Activated T-cell treated with anti-CD3 and anti-CD28 coated beads for 24 hours (primary cell): Measurements from ENCODE around the gene ZNF785.
"Not testable (repeated sequence)": the region's sequence is repeated elsewhere in the genome, so short reads cannot be mapped to it uniquely, and the experiment has no call there.

Experiments
- DNase-seq: peaks from one replicate; pipeline ENCODE4 v3.0.0-alpha.2; 2020; ENCODE audit warnings: low read depth

Gene ZNF785

GRCh38 chr16:30602616-30603277, 17.2 kb upstream of the ZNF785 start:
- no peak for DNase-seq

GRCh38 chr16:30601966-30602365, 16.5 kb upstream of the ZNF785 start:
- no peak for DNase-seq

- no peak for DNase-seq
These were observed 15.4 kb upstream of the ZNF785 start for GRCh38 chr16:30600929-30601328.

GRCh38 chr16:30600215-30600614, 14.7 kb upstream of the ZNF785 start:
- no peak for DNase-seq

DNA sequence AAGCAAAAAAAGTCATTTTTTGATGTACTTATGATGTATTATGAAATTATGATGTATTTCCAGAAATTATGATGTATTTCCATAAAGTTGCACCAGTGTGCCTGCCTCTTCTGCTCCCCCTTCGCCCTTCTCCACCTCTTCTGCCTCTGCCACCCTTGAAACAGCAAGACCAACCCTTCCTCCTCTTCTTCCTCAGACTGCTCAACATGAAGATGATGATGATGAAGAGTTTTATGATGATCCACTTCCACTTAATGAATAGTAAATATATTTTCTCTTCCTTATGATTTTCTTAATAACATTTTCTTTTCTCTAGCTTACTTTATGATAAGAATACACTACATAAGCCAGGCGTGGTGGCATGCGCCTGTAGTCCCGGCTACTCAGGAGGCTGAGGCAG, 7.4 kb upstream of the ZNF785 start:
- no peak for DNase-seq

DNA sequence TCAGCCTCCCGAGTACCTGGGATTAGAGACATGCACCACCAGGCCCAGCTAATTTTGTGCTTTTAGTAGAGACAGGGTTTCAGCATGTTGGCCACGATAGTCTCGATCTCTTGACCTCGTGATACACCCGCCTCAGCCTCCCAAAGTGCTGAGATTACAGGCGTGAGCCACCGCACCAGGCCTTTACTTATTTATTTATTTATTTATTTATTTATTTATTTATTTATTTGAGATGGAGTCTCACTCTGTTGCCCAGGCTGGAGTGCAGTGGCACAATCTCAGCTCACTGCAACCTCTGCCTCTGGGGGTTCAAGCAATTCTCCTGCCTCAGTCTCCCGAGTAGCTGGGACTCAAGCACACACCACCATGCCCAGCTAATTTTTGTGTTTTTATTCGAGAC, 5.4 kb upstream of the ZNF785 start:
- not testable (repeated sequence) for DNase-seq

- DNase-seq: not testable (repeated sequence)
These were observed 4.1 kb upstream of the ZNF785 start for GRCh38 chr16:30589582-30589981.

- DNase-seq: no peak
These were observed 3.2 kb upstream of the ZNF785 start for GRCh38 chr16:30588651-30589050.

DNA sequence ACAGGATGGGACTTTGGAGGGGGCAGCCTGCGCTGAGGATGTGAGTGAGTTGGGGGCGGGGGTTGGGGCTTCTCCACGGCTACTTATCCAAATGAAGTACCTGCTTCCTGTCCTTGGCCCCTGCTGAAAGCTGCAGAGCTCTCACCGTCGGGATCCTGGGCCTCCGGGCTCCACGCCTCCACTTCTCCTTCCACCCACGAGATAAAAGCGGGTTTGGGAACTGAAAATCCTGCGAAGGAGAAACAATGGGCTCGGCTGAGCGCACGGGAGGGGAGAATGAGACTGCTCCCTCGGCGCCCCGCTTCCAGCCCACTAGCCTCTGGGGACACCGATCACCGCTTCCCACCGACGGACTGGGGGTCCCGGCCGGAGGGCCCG, 486 bp downstream of the ZNF785 start:
- no peak for DNase-seq

DNA sequence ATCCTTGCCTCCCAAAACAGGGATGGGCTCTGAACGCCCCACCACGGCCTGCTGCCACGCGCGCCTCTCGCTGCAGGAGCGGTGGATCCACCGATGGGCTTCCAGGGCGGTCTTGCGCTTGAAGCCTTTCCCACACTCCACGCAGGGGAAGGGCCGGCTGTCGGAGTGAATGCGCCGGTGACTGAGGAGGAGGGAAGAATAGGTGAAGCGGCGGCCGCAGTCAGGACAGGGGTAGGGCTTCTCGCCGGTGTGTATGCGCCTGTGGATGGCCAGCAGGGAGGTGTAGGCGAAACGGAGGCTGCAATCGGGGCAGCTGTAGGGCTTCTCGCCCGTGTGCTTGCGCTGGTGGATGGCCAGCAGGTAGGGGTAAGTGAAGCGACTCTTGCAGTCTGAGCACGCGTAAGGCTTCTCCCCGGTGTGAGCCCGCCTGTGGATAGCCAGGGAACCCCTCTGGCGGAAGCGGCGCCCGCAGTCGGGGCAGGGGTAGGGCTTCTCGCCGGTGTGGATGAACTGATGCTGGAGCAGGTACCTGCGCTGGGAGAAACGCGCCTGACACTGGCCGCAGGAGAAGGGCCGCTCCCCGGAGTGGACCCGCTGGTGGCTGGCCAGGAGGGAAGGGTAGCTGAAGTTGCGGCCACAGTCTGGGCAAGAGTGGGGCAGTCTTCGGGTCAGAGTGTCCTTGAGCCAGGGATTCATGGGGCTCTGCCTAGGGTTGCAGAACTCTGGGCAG, 2.7 kb downstream of the ZNF785 start:
- DNase-seq: no peak

- DNase-seq: no peak
These were observed 4.0 kb downstream of the ZNF785 start for GRCh38 chr16:30581457-30581856.

- DNase-seq: no peak
These were observed 10.8 kb downstream of the ZNF785 start for GRCh38 chr16:30574678-30575077.

DNA sequence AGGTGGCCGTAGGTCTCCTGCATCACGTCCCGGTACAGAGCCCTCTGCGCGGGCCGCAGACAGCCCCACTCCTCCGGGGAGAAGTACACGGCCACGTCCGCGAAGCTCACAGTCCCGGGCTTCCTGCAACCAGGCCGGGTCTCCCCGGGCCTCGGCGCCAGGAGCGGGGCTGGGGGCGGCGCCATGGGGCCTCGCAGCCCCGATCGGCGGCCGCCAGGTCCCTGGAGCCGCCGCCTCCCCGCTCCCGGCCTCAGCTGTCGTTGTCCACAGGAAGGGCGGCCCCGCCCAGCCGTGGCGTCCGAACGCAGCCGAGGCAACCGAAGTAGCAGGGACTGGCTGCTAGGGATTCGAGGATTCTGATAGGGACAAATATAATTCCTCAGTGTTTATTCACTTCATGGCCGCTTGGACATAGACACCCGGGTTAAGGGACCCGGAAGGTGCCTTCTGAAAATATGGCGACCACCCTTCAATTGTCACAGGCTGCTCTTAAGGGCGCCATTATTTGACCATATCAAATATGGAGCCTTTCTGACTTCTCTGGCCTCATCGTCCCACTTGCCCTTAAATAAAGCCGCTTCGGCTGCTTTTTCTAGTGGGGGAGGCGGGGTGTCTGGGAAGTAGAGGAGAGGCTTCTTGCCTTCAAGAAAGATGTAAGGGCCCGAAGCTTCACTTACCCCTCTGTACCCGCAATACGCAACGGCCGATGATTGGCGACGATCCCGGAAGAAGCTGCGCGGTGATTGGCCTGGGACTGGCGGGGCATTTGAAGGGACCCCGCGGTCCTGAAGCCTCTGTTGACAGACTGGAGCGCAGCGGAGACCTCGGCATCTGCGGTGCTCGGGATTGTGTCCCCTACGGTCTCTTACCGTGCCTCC, 13.8 kb downstream of the ZNF785 start, which contains the start of gene ZNF688:
Gene ZNF688 (minus strand): TSS at position 270 of the 878 bp plus-strand sequence. CDS start 85 bp downstream, at position 185.
- peak; percentile 92 for DNase-seq

DNA sequence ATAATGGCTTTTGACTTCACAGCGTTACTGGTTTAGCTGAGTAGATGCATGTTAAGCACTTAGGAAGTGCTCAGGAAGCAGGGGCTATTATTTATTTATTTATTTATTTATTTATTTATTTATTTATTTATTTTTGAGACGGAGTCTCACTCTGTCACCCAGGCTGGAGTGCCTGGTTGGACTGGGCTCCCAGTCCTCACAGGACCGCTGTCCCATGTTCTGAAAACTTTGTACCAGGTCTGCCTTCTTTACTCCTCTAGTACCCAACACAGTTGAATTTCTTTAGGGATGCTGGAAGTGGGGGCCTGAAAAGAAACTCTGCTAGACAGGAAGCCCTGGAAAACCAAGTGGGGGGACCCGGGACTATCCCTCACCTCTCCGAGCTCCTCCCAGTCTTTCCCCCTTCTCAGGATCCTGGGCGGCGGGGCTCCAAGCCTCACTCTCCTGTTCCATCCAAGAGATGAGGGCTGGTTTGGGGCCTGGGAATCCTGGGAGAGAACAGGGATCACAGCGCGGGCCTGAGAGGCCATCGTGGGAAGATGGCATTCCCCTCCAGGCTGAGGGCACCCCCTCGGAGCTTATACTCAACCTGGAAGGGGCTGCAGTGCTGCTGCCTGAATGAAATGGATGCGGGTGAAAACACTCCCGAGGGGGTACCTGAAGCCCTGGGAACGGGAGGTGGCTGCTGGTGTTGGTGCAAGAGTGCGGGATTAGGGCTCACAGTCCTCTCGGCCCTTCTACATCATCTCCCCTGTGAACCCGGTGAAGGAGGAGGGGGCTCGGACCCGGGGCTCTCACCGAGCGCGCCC, 14.7 kb downstream of the ZNF785 start:
- DNase-seq: no peak

DNA sequence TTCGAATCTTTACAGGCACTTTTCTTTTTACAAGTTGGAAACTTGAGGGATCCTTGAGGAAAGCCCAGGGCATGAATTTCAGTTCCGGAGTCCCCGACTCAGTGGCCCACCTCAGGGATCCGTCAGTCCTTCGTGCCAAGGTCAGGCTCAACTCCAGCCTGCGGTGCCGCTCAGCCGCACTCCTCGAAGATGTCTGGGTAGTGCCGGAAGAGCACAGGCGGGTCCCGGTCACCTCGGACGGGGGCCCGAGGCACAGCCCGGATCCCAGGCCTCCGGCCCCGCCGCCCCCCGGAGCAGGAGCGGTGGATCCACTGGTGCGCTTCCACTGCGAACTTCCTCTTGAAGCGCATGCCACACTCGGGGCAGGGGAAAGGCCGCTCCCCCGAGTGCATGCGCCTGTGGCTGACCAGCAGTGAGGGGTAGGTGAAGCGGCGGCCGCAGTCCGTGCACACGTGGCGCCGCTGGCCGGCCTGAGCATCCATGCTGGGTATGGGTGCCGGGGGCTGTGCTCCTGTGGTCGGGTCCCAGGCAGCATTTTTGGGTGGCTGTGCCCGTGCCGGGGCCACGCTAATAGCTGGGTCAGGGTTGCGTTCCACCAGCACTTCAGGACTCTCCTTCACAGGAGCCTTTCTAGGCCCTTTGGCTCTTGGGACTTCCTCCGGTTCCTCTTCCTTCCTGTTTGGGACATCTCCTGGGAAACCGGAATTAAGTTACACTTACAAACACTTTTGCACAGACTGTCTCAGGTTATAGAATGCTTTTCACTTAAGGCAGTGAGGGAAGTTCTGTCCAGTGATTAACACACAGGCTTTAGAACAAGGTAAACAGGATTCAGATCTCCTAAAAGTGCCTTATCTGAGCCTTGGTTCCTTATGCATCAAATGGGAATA, 15.5 kb downstream of the ZNF785 start:
- DNase-seq: no peak

DNA sequence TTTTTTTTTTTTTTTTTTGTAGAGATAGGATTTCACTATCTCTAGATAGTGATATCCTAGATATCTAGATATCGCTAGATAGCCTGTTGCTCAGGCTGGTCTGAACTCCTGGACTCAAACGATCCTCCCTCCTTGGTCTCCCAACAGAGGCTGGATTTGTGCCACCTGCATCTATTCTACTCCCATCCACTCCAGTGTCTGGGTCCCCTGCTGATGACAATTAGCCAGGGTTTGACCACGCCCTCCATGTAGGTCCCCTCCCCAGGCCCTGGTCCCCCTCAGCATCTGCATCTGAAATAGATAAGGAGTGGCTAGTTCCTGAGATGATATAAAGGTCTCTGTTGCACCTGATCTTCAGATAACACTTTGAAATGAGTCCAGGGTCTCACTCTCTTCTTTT, 16.2 kb downstream of the ZNF785 start:
- no peak for DNase-seq

DNA sequence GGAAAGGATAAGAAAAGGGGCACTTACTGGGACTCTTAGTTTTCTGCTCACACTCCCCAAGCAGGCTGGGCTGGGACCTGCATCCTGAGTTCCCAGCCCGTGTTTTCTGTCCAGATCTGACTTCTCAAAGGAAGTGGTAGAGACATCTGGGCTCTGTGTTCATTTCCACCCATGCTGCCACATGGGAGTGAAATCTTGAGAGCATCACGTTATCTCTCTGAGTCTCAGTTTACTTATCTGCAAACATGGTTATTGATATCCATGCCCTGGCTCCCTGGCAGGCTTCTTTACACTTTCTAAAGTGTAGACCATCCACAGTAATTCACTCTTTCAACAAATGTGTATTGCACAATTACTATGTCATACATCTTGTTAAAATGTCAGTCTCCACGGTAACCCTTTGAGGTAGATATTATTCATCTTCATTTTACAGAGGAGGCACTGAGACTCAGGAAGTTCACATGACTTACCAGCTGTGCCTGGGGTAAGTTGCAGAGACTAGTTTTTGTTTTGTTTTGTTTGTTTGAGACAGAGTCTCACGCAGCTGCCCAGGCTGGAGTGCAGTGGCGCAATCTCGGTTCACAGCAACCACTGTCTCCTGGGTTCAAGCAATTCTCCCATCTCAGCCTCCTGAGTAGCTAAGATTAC, 17.4 kb downstream of the ZNF785 start:
- DNase-seq: no peak

GRCh38 chr16:30567160-30567990, 18.1 kb downstream of the ZNF785 start:
- DNase-seq: peak; percentile 54

GRCh38 chr16:30566531-30566930, 19.0 kb downstream of the ZNF785 start:
- DNase-seq: no peak
